K562 (cell line): ENCODE data around the gene BZW1. TPM values are rescaled to one million over a fixed set of nuclear protein-coding genes. Genes with fewer than 3 reads are reported as not detected.

Source experiments
- EP300 ChIP-seq: IDR thresholded peaks from 2 replicates; pipeline ENCODE4 v1.6.1; 2012; ENCODE audit warnings: low read length, improper control_type of control experiment
- HIVEP1 ChIP-seq: fragments of 250-450 bp; sonication (Bioruptor Pico); IDR thresholded peaks from 2 replicates; pipeline ENCODE4 v1.4.0; 2020; ENCODE audit warnings: mild to moderate bottlenecking
- JUNB ChIP-seq: fragments of 450-650 bp; formaldehyde crosslinking; conservative IDR thresholded peaks from 2 replicates; pipeline ENCODE4 v1.4.0; 2020; ENCODE audit warnings: mild to moderate bottlenecking
- LEF1 ChIP-seq: fragments of 450-650 bp; IDR thresholded peaks from 2 replicates; pipeline ENCODE4 v1.6.1; 2016; ENCODE audit warnings: mild to moderate bottlenecking
- SIX5 ChIP-seq, 2 experiments: IDR thresholded peaks; 2 replicates each; pipeline ENCODE4 v1.6.1; 2011; ENCODE audit warnings: low read length in 2 of 2, borderline replicate concordance in 1 of 2, low read depth in 1 of 2, mild to moderate bottlenecking in 1 of 2, moderate library complexity in 1 of 2; ENCODE audit not compliant: insufficient read depth in 1 of 2
- ZNF407 ChIP-seq: fragments of 450-650 bp; IDR thresholded peaks from 2 replicates; pipeline ENCODE4 v1.6.1; 2016; ENCODE audit warnings: low read depth
- polyA plus RNA-seq, 8 experiments: library from polyadenylated mRNA; depleted of rRNA in 4 of 8; stranded (reverse) in 5 of 8; unstranded in 3 of 8; fragments of >200 nt; fragmentation: Nextera tagmentation in 2 of 8; fragmentation: Illumina TruSeq in 1 of 8; extraction: Ambion mirVana in 2 of 8; extraction: Trizol in 1 of 8; gene quantifications; 2 replicates each; pipeline versions ENCODE4 v1.2.1 to v1.2.3, GENCODE V29; 2011 to 2014; ENCODE audit warnings: inconsistent platforms in 1 of 8, missing spikeins in 1 of 8
- total RNA-seq, 7 experiments: library from RNA; depleted of rRNA in 6 of 7; stranded (reverse); fragments of >200 nt in 6 of 7; fragmentation: Illumina TruSeq in 2 of 7; extraction: Trizol in 2 of 7; gene quantifications; 2 replicates each; pipeline versions ENCODE4 v1.2.1 to v1.2.3, GENCODE V29; 2011 to 2021; ENCODE audit warnings: low replicate concordance in 1 of 7
- TF ChIP-seq, protein P1 (sequence below): fragments of 450-650 bp; IDR thresholded peaks from 2 replicates; pipeline ENCODE4 v1.6.1; 2016; ENCODE audit warnings: mild to moderate bottlenecking, moderate library complexity

BZW1 gene
- total and polyA plus RNA-seq, 9 of the 15 experiments (the other 6 are each of a cell fraction or from before 2014, with no cell fraction given), result 110 to 244 (median 198) TPM

DNA sequence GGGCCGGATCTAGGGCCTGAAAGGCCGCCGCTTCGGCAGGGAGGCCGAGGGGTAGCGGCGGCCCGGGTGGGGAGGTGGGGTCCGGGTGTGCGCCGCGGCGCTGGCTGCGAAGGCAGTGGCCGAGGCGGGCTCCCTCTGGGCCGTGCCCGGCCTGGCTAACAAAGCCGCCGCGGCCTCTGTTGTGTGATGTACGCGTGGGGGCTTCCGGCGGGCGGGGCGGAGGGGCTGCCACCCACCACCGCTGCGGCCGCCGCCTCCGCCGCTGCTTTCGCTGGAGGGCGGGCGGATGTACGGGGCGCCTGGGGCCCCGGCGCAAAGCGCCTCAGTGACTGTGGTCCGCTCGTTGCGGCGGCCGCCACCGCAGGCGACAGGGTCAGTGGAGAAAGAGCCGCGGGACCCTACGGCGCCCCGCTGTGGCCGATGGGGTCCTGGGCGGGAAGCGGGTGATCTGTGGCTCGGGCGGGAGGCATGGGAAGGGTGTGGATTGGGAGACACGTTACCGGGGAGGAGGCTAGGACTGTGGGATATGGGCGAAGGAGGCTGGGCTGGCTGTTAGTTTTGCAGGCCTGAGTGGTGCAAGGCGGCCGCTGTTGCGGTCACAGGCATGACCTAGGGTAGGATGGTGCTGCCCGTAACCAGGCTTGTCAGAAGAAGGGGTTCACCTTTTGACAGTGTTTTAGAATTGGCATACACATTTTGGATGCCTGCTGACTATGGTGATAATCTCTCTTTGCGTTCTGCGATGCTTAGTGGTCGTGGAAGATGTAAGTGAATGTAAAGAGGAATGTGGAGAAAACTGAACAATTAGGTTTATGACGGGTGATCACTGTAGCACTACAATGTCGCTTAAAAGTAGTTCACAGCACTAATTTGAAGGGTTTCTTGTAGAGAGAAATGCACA lies 662 bp downstream of the BZW1 start (continued):
- TF ChIP-seq, protein P1, sequence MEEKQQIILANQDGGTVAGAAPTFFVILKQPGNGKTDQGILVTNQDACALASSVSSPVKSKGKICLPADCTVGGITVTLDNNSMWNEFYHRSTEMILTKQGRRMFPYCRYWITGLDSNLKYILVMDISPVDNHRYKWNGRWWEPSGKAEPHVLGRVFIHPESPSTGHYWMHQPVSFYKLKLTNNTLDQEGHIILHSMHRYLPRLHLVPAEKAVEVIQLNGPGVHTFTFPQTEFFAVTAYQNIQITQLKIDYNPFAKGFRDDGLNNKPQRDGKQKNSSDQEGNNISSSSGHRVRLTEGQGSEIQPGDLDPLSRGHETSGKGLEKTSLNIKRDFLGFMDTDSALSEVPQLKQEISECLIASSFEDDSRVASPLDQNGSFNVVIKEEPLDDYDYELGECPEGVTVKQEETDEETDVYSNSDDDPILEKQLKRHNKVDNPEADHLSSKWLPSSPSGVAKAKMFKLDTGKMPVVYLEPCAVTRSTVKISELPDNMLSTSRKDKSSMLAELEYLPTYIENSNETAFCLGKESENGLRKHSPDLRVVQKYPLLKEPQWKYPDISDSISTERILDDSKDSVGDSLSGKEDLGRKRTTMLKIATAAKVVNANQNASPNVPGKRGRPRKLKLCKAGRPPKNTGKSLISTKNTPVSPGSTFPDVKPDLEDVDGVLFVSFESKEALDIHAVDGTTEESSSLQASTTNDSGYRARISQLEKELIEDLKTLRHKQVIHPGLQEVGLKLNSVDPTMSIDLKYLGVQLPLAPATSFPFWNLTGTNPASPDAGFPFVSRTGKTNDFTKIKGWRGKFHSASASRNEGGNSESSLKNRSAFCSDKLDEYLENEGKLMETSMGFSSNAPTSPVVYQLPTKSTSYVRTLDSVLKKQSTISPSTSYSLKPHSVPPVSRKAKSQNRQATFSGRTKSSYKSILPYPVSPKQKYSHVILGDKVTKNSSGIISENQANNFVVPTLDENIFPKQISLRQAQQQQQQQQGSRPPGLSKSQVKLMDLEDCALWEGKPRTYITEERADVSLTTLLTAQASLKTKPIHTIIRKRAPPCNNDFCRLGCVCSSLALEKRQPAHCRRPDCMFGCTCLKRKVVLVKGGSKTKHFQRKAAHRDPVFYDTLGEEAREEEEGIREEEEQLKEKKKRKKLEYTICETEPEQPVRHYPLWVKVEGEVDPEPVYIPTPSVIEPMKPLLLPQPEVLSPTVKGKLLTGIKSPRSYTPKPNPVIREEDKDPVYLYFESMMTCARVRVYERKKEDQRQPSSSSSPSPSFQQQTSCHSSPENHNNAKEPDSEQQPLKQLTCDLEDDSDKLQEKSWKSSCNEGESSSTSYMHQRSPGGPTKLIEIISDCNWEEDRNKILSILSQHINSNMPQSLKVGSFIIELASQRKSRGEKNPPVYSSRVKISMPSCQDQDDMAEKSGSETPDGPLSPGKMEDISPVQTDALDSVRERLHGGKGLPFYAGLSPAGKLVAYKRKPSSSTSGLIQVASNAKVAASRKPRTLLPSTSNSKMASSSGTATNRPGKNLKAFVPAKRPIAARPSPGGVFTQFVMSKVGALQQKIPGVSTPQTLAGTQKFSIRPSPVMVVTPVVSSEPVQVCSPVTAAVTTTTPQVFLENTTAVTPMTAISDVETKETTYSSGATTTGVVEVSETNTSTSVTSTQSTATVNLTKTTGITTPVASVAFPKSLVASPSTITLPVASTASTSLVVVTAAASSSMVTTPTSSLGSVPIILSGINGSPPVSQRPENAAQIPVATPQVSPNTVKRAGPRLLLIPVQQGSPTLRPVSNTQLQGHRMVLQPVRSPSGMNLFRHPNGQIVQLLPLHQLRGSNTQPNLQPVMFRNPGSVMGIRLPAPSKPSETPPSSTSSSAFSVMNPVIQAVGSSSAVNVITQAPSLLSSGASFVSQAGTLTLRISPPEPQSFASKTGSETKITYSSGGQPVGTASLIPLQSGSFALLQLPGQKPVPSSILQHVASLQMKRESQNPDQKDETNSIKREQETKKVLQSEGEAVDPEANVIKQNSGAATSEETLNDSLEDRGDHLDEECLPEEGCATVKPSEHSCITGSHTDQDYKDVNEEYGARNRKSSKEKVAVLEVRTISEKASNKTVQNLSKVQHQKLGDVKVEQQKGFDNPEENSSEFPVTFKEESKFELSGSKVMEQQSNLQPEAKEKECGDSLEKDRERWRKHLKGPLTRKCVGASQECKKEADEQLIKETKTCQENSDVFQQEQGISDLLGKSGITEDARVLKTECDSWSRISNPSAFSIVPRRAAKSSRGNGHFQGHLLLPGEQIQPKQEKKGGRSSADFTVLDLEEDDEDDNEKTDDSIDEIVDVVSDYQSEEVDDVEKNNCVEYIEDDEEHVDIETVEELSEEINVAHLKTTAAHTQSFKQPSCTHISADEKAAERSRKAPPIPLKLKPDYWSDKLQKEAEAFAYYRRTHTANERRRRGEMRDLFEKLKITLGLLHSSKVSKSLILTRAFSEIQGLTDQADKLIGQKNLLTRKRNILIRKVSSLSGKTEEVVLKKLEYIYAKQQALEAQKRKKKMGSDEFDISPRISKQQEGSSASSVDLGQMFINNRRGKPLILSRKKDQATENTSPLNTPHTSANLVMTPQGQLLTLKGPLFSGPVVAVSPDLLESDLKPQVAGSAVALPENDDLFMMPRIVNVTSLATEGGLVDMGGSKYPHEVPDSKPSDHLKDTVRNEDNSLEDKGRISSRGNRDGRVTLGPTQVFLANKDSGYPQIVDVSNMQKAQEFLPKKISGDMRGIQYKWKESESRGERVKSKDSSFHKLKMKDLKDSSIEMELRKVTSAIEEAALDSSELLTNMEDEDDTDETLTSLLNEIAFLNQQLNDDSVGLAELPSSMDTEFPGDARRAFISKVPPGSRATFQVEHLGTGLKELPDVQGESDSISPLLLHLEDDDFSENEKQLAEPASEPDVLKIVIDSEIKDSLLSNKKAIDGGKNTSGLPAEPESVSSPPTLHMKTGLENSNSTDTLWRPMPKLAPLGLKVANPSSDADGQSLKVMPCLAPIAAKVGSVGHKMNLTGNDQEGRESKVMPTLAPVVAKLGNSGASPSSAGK, result no peak
- no peak for TF ChIP-seq SIX5 (IDR thresholded peaks at IDR 0.05; ENCODE audit: borderline replicate concordance in 1 of 2, insufficient read depth in 1 of 2, low read depth in 1 of 2, low read length in 2 of 2)
- no peak for TF ChIP-seq HIVEP1 (CRISPR knock-in tag)
- TF ChIP-seq ZNF407, result no peak
- no peak for TF ChIP-seq JUNB (CRISPR knock-in tag)
- TF ChIP-seq LEF1, result no peak
- TF ChIP-seq EP300, result no peak
